Measurements from ENCODE around the gene VARS2. TPM values are rescaled to one million over a fixed set of nuclear protein-coding genes. Genes with fewer than 3 reads are reported as not detected.

Gene VARS2
- total and polyA plus RNA-seq, 9 of the 15 experiments (the other 6 are each of a cell fraction or from before 2014, with no cell fraction given): 1.6 to 53.6 (median 29.9) TPM

- TF ChIP-seq TCF3 (CRISPR knock-in tag; IDR thresholded peaks at IDR 0.05) (peak; percentile 73), PTTG1 (tag; IDR thresholded peaks at IDR 0.05; ENCODE audit: low read depth) (0 out of 2 replicates have a peak, but pooled peaks have one; percentile 18), PHF8 (IDR thresholded peaks at IDR 0.05; ENCODE audit: borderline replicate concordance, low read length) (no peak), SIN3B (IDR thresholded peaks at IDR 0.05; ENCODE audit: low read depth) (0 out of 2 replicates have a peak, but pooled peaks have one; percentile 13), ZNF165 (CRISPR knock-in tag; IDR thresholded peaks at IDR 0.05; ENCODE audit: borderline replicate concordance) (no peak), ATF3 (IDR thresholded peaks at IDR 0.05) (peak; percentile 65), ATF3 (CRISPR knock-in tag; conservative IDR thresholded peaks at IDR 0.05) (no peak), ZNF766 (CRISPR knock-in tag; conservative IDR thresholded peaks at IDR 0.05) (peak; percentile 52; the same call in 1 of the 2 replicates), ATF2 (CRISPR knock-in tag; IDR thresholded peaks at IDR 0.05) (no peak), MEF2D (tag; conservative IDR thresholded peaks at IDR 0.05; ENCODE audit: low read depth) (0 out of 2 replicates have a peak, but pooled peaks have one; percentile 18), PYGO2 (tag; IDR thresholded peaks at IDR 0.05) (peak; percentile 57; the same call in 1 of the 2 replicates), ZNF436 (CRISPR knock-in tag; IDR thresholded peaks at IDR 0.05) (no peak), RBM17 (IDR thresholded peaks at IDR 0.05; ENCODE audit: borderline replicate concordance, low read depth, low read length) (no peak), JUND (IDR thresholded peaks at IDR 0.05; ENCODE audit: borderline replicate concordance, low read depth, low read length) (peak; percentile 47; the same call in 1 of the 2 replicates), JUND (tag; IDR thresholded peaks at IDR 0.05; ENCODE audit: borderline replicate concordance, low read depth, low read length) (peak; percentile 21; the same call in 1 of the 3 replicates), SFPQ (IDR thresholded peaks at IDR 0.05; ENCODE audit: low read depth, low read length) (no peak), PREB (CRISPR knock-in tag; IDR thresholded peaks at IDR 0.05) (no peak), ZNF717 (CRISPR knock-in tag; IDR thresholded peaks at IDR 0.05) (0 out of 2 replicates have a peak, but pooled peaks have one; percentile 65), TBL1XR1 (IDR thresholded peaks at IDR 0.05; ENCODE audit: low read length in 2 of 2) (0 out of 4 replicates have a peak, but pooled peaks of 1 of the 2 experiments have one; percentile 3), RBFOX2 (IDR thresholded peaks at IDR 0.05; ENCODE audit: low read depth, low read length) (peak; percentile 4; the same call in 1 of the 2 replicates), PHB2 (IDR thresholded peaks at IDR 0.05; ENCODE audit: low read depth) (no peak), NRF1 (conservative IDR thresholded peaks at IDR 0.05 in 1 of 2, IDR thresholded peaks at IDR 0.05 in 1 of 2) (no peak), MAFK (IDR thresholded peaks at IDR 0.05; ENCODE audit: low read length) (no peak)
These were observed 37.9 kb upstream of the VARS2 start (continued) for GRCh38 chr6:30876039-30876730.

Measured in K562 (cell line).